Bronchial smooth muscle cell (primary cell): ENCODE results near the gene GPRC5D. TPM values are rescaled to one million over a fixed set of nuclear protein-coding genes. Genes with fewer than 3 reads are reported as not detected.

Experiments
- total RNA-seq: library from RNA; depleted of rRNA; stranded (reverse); fragments of >200 nt; gene quantifications from 2 replicates; pipeline ENCODE4 v1.2.1, GENCODE V29; 2014

GPRC5D gene
- not detected in 2 replicates for total RNA-seq

GRCh38 chr12:12952036-12952435 is at the start of gene GPRC5D:
GPRC5D (minus strand) TSS chr12:12952170; CDS start chr12:12950384, 1,786 bp downstream.

GRCh38 chr12:12999959-13000615 is 48.1 kb upstream of the GPRC5D start, which contains the start of gene HEBP1:
HEBP1 (minus strand) TSS chr12:13000265; CDS start chr12:13000114, 151 bp downstream.

GRCh38 chr12:12891080-12891880 is 60.7 kb downstream of the GPRC5D start, which contains the start of gene GPRC5A:
GPRC5A (plus strand) TSS chr12:12891562; CDS start chr12:12908250, 16,688 bp downstream.

Other genes with a start within 250 kb of the GPRC5D start
- gene CDKN1B, start 234.8 kb downstream of the GPRC5D start, total RNA-seq, result 28.8 and 31.2 TPM in 2 replicates
- 1.5 and 3.3 TPM in 2 replicates for gene APOLD1, start 166.5 kb downstream of the GPRC5D start, total RNA-seq
- gene DDX47, start 138.8 kb downstream of the GPRC5D start, total RNA-seq, result 36.8 and 48.5 TPM in 2 replicates
- gene GPRC5A, start 60.6 kb downstream of the GPRC5D start, total RNA-seq, result 7.6 and 7.9 TPM in 2 replicates
- gene HEBP1, start 48.1 kb upstream of the GPRC5D start, total RNA-seq, result 18.5 and 18.8 TPM in 2 replicates
- 4.7 and 5.0 TPM in 2 replicates for gene FAM234B, start 92.2 kb upstream of the GPRC5D start, total RNA-seq
- gene GSG1, start 151.5 kb upstream of the GPRC5D start, total RNA-seq, result 0.34 TPM in 1 of 2 replicates, not detected in the other
- 65.4 and 71.4 TPM in 2 replicates for gene EMP1, start 244.6 kb upstream of the GPRC5D start, total RNA-seq